HG03378 (cell line): ENCODE measurements around the gene GNPTG.

ENCODE experiments used
- ATAC-seq: cut with Tn5 transposase; IDR thresholded peaks from one replicate; pipeline ENCODE4 v1.9.1; 2021; ENCODE audit warnings: mild to moderate bottlenecking, moderate library complexity; ENCODE audit not compliant: unreplicated experiment

The GNPTG gene

GRCh38 chr16:1367486-1368174, 15.9 kb downstream of the GNPTG start:
- ATAC-seq, result no peak

- no peak for ATAC-seq
Observed at GRCh38 chr16:1371054-1371978, 19.6 kb downstream of the GNPTG start.

GRCh38 chr16:1372292-1372950, 20.7 kb downstream of the GNPTG start:
- ATAC-seq, result no peak

- ATAC-seq, result no peak
Observed at GRCh38 chr16:1374418-1375297, 22.9 kb downstream of the GNPTG start.

GRCh38 chr16:1375298-1375640, 23.5 kb downstream of the GNPTG start:
- no peak for ATAC-seq

GRCh38 chr16:1375741-1376410, 24.1 kb downstream of the GNPTG start:
- ATAC-seq, result no peak

GRCh38 chr16:1377406-1378010, 25.8 kb downstream of the GNPTG start:
- ATAC-seq, result no peak

GRCh38 chr16:1378087-1378803, 26.5 kb downstream of the GNPTG start:
- ATAC-seq, result no peak

- ATAC-seq, result no peak
Observed at GRCh38 chr16:1378804-1379303, 27.1 kb downstream of the GNPTG start.

GRCh38 chr16:1379304-1380076, 27.8 kb downstream of the GNPTG start:
- ATAC-seq, result no peak

- ATAC-seq, result no peak
Observed at GRCh38 chr16:1380195-1380594, 28.5 kb downstream of the GNPTG start.

GRCh38 chr16:1381612-1382406, 30.1 kb downstream of the GNPTG start:
- no peak for ATAC-seq

GRCh38 chr16:1383556-1383955, 31.8 kb downstream of the GNPTG start:
- no peak for ATAC-seq

GRCh38 chr16:1385232-1385631, 33.5 kb downstream of the GNPTG start:
- no peak for ATAC-seq

GRCh38 chr16:1387331-1387730, 35.6 kb downstream of the GNPTG start:
- no peak for ATAC-seq

- no peak for ATAC-seq
Observed at GRCh38 chr16:1389762-1390161, 38.0 kb downstream of the GNPTG start.

GRCh38 chr16:1390239-1390779, 38.6 kb downstream of the GNPTG start:
- no peak for ATAC-seq
